CD14-positive monocyte (primary cell): Measurements from ENCODE around the gene FOXF2. TPM values are rescaled to one million over a fixed set of nuclear protein-coding genes. Genes with fewer than 3 reads are reported as not detected.

ENCODE experiments used
- DNase-seq, 3 donors: peaks; one replicate each; pipeline ENCODE4 v3.0.0-alpha.2; 2011 to 2022
- H2AFZ ChIP-seq: 2 replicates; pipeline ENCODE4 v1.6.0; 2012; ENCODE audit warnings: mild to moderate bottlenecking, low read depth, low read length, inconsistent platforms; ENCODE audit not compliant: insufficient read depth, poor library complexity, severe bottlenecking
- H3K27ac ChIP-seq, 2 donors: 1 replicate in 1 of 2; 2 replicates in 1 of 2; pipeline ENCODE4 v1.5.1; 2012 to 2013; ENCODE audit warnings: low read length in 2 of 2, control low read depth in 1 of 2, inconsistent platforms in 1 of 2, low read depth in 1 of 2, mild to moderate bottlenecking in 1 of 2
- H3K27me3 ChIP-seq, 2 donors: one replicate each; pipeline versions ENCODE4 v1.6.0 to v1.6.1; 2011 to 2013; ENCODE audit warnings: low read length in 2 of 2; ENCODE audit not compliant: control insufficient read depth in 2 of 2, insufficient read depth in 2 of 2
- H3K36me3 ChIP-seq, 2 donors: replicated peaks in 1 of 2; 1 replicate in 1 of 2; 2 replicates in 1 of 2; pipeline versions ENCODE4 v1.5.1 to v1.6.1; 2012 to 2013; ENCODE audit warnings: low read length in 2 of 2, control low read depth in 1 of 2, inconsistent platforms in 1 of 2, mild to moderate bottlenecking in 1 of 2; ENCODE audit not compliant: insufficient read depth in 2 of 2, control insufficient read depth in 1 of 2
- H3K4me1 ChIP-seq, 2 donors: 1 replicate in 1 of 2; 2 replicates in 1 of 2; pipeline versions ENCODE4 v1.5.1 to v1.6.1; 2012 to 2013; ENCODE audit warnings: low read length in 2 of 2, control low read depth in 1 of 2, inconsistent platforms in 1 of 2, mild to moderate bottlenecking in 1 of 2, moderate library complexity in 1 of 2; ENCODE audit not compliant: insufficient read depth in 2 of 2, control insufficient read depth in 1 of 2
- H3K4me2 ChIP-seq: replicated peaks from 2 replicates; pipeline ENCODE3; 2012; ENCODE audit warnings: low read length, moderate library complexity, mild to moderate bottlenecking; ENCODE audit not compliant: poor library complexity, severe bottlenecking; ENCODE audit errors: extremely low read depth
- H3K4me3 ChIP-seq, 3 experiments: fragments of 200-600 bp in 1 of 3; sonication (generic) in 1 of 3; replicated peaks in 1 of 3; 1 replicate in 2 of 3; 2 replicates in 1 of 3; pipeline ENCODE4 v1.5.1; 2011 to 2013; ENCODE audit warnings: low read length in 3 of 3, mild to moderate bottlenecking in 3 of 3, control low read depth in 2 of 3, low read depth in 2 of 3, inconsistent platforms in 1 of 3, moderate library complexity in 1 of 3
- H3K79me2 ChIP-seq: 2 replicates; pipeline ENCODE4 v1.6.0; 2012; ENCODE audit warnings: mild to moderate bottlenecking, control low read depth, inconsistent platforms, low read length, moderate library complexity; ENCODE audit not compliant: insufficient read depth
- H3K9ac ChIP-seq: 2 replicates; pipeline ENCODE4 v1.6.0; 2017; ENCODE audit warnings: low read length, mild to moderate bottlenecking; ENCODE audit not compliant: insufficient read depth, poor library complexity, severe bottlenecking
- H3K9me3 ChIP-seq, 2 donors: replicated peaks in 1 of 2; 1 replicate in 1 of 2; 2 replicates in 1 of 2; pipeline versions ENCODE4 v1.5.1 to v1.6.1; 2012 to 2013; ENCODE audit warnings: low read length in 2 of 2, control low read depth in 1 of 2; ENCODE audit not compliant: control insufficient read depth in 1 of 2, insufficient read depth in 1 of 2
- H4K20me1 ChIP-seq: 2 replicates; pipeline ENCODE4 v1.6.0; 2012; ENCODE audit warnings: mild to moderate bottlenecking, low read length, control low read depth, moderate library complexity; ENCODE audit not compliant: insufficient read depth
- H3K27ac Mint-ChIP-seq, 7 donors: one replicate each; pipeline ENCODE4 v1.8.0; 2020; ENCODE audit warnings: mild to moderate bottlenecking in 7 of 7, mixed read lengths in 7 of 7, moderate library complexity in 6 of 7, inconsistent platforms in 2 of 7
- H3K27me3 Mint-ChIP-seq, 3 donors: one replicate each; pipeline ENCODE4 v1.8.0; 2021 to 2022; ENCODE audit warnings: low read depth in 3 of 3, mild to moderate bottlenecking in 3 of 3, mixed read lengths in 3 of 3, moderate library complexity in 3 of 3, inconsistent platforms in 1 of 3
- H3K36me3 Mint-ChIP-seq, 2 donors: one replicate each; pipeline ENCODE4 v1.8.0; 2020; ENCODE audit warnings: mixed read lengths in 2 of 2, inconsistent platforms in 1 of 2, mild to moderate bottlenecking in 1 of 2
- H3K4me1 Mint-ChIP-seq: one replicate; pipeline ENCODE4 v1.8.0; 2020; ENCODE audit warnings: mild to moderate bottlenecking, mixed read lengths
- H3K4me3 Mint-ChIP-seq, 2 donors: one replicate each; pipeline ENCODE4 v1.8.0; 2020; ENCODE audit warnings: mild to moderate bottlenecking in 2 of 2, mixed read lengths in 2 of 2, moderate library complexity in 1 of 2
- H3K9me3 Mint-ChIP-seq, 7 donors: one replicate each; pipeline ENCODE4 v1.8.0; 2020 to 2022; ENCODE audit warnings: mixed read lengths in 7 of 7, mild to moderate bottlenecking in 6 of 7, moderate library complexity in 6 of 7, inconsistent platforms in 2 of 7
- WGBS: methylation state at CpG from one replicate; pipeline ENCODE4 v1.1.5; 2013; ENCODE audit warnings: missing lambda C conversion rate; ENCODE audit not compliant: insufficient coverage; 5-methylcytosine and 5-hydroxymethylcytosine counted together
- intact Hi-C, 2 donors: fragments of 100-400 bp; cut with micrococcal nuclease; formaldehyde crosslinking; loops; one replicate each; pipeline versions ENCODE4 v1.15.0 to v1.15.1; 2023
- polyA plus RNA-seq, 3 donors: library from polyadenylated mRNA; depleted of rRNA in 1 of 3; unstranded in 2 of 3; stranded (reverse) in 1 of 3; fragments of 300-500 nt in 2 of 3; fragments of >200 nt in 1 of 3; fragmentation: Illumina TruSeq in 2 of 3; gene quantifications; 1 replicate in 2 of 3; 2 replicates in 1 of 3; pipeline ENCODE4 v1.2.3, GENCODE V29; 2012 to 2021
- TF ChIP-seq, protein P1 (sequence below): fragments of 200-600 bp; IDR thresholded peaks from one replicate; pipeline ENCODE4 v1.8.0; 2022; ENCODE audit warnings: antibody characterized with exemption, mild to moderate bottlenecking

FOXF2 gene
- polyA plus RNA-seq, 3 donors, result 0.03 TPM; not detected in 2

- H3K36me3 ChIP-seq, result no peaks in the 10 kb centered on the region
- H3K4me3 ChIP-seq, result no peak overlapping the region
- no peaks in the 10 kb centered on the region for H3K9me3 Mint-ChIP-seq
- TF ChIP-seq, protein P1, sequence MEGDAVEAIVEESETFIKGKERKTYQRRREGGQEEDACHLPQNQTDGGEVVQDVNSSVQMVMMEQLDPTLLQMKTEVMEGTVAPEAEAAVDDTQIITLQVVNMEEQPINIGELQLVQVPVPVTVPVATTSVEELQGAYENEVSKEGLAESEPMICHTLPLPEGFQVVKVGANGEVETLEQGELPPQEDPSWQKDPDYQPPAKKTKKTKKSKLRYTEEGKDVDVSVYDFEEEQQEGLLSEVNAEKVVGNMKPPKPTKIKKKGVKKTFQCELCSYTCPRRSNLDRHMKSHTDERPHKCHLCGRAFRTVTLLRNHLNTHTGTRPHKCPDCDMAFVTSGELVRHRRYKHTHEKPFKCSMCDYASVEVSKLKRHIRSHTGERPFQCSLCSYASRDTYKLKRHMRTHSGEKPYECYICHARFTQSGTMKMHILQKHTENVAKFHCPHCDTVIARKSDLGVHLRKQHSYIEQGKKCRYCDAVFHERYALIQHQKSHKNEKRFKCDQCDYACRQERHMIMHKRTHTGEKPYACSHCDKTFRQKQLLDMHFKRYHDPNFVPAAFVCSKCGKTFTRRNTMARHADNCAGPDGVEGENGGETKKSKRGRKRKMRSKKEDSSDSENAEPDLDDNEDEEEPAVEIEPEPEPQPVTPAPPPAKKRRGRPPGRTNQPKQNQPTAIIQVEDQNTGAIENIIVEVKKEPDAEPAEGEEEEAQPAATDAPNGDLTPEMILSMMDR, result no peak
- no peaks in the 10 kb centered on the region for H4K20me1 ChIP-seq
- H3K4me1 ChIP-seq, result no peaks in the 10 kb centered on the region
- 16% methylated on average over 6 of the region's 6 CpGs for WGBS
- H2AFZ ChIP-seq, result no peak overlapping the region
- peak overlapping the region in 1 of 2 donors; percentile 58 for H3K4me3 Mint-ChIP-seq
- no peaks in the 10 kb centered on the region for H3K79me2 ChIP-seq
- no peaks in the 10 kb centered on the region for H3K9me3 ChIP-seq
- peaks cover 32 to 41% (median 36%) of the 10 kb centered on the region in 3 donors for H3K27me3 Mint-ChIP-seq
- no peaks in the 10 kb centered on the region for H3K4me1 Mint-ChIP-seq
- no peak overlapping the region for H3K27ac ChIP-seq
- intact Hi-C loops, result loop anchor here in 1 of 2 donors (5.0 kb wide), 2 partner anchors 174 to 844 kb away; no protein-coding TSS in a partner anchor
- H3K27me3 ChIP-seq, result peaks cover 7 to 14% of the 10 kb centered on the region in 2 donors
- no peak overlapping the region for H3K4me2 ChIP-seq
- no peak overlapping the region for H3K9ac ChIP-seq
- no peaks in the 10 kb centered on the region for H3K36me3 Mint-ChIP-seq
- H3K27ac Mint-ChIP-seq, result no peak overlapping the region
- DNase-seq, result no peak
Measured at GRCh38 chr6:1435806-1436205, 46.4 kb downstream of the FOXF2 start.

GRCh38 chr6:1436334-1437306 is 47.2 kb downstream of the FOXF2 start:
- no peaks in the 10 kb centered on the region for H3K36me3 Mint-ChIP-seq
- no peak overlapping the region for H3K27ac Mint-ChIP-seq
- H4K20me1 ChIP-seq, result no peaks in the 10 kb centered on the region
- no peak overlapping the region for H2AFZ ChIP-seq
- H3K4me1 ChIP-seq, result no peaks in the 10 kb centered on the region
- H3K4me3 ChIP-seq, result no peak overlapping the region
- no peak overlapping the region for H3K9ac ChIP-seq
- H3K36me3 ChIP-seq, result no peaks in the 10 kb centered on the region
- H3K4me1 Mint-ChIP-seq, result no peaks in the 10 kb centered on the region
- H3K27ac ChIP-seq, result no peak overlapping the region
- TF ChIP-seq, protein P1, result peak; percentile 78
- peak; percentile 18 to 39 (median 36) for DNase-seq
- H3K4me3 Mint-ChIP-seq, result no peak overlapping the region
- no peak overlapping the region for H3K4me2 ChIP-seq
- H3K9me3 ChIP-seq, result no peaks in the 10 kb centered on the region
- intact Hi-C loops, result loop anchor here in 1 of 2 donors (5.0 kb wide), 2 partner anchors 174 to 844 kb away; no protein-coding TSS in a partner anchor
- H3K79me2 ChIP-seq, result no peaks in the 10 kb centered on the region
- H3K9me3 Mint-ChIP-seq, result no peaks in the 10 kb centered on the region
- WGBS, result 30% methylated on average over 10 of the region's 18 CpGs
- H3K27me3 ChIP-seq, result peaks cover 7 to 14% of the 10 kb centered on the region in 2 donors
- H3K27me3 Mint-ChIP-seq, result peaks cover 29 to 37% (median 36%) of the 10 kb centered on the region in 3 donors
